HG03469 (cell line): ENCODE measurements around the gene DBI.
"Not testable (repeated sequence)": the region's sequence is repeated elsewhere in the genome, so short reads cannot be mapped to it uniquely, and the experiment has no call there.

Experiments
- ATAC-seq: cut with Tn5 transposase; IDR thresholded peaks from one replicate; pipeline ENCODE4 v1.9.1; 2021; ENCODE audit warnings: mild to moderate bottlenecking, moderate library complexity, moderate number of reproducible peaks; ENCODE audit not compliant: unreplicated experiment

The DBI gene

GRCh38 chr2:119393971-119394748 is 27.4 kb downstream of the DBI start:
- ATAC-seq, result no peak

- ATAC-seq, result no peak
These were observed 30.4 kb downstream of the DBI start for GRCh38 chr2:119397196-119397595.

- ATAC-seq, result no peak
These were observed 35.3 kb downstream of the DBI start for GRCh38 chr2:119402106-119402505.

DNA sequence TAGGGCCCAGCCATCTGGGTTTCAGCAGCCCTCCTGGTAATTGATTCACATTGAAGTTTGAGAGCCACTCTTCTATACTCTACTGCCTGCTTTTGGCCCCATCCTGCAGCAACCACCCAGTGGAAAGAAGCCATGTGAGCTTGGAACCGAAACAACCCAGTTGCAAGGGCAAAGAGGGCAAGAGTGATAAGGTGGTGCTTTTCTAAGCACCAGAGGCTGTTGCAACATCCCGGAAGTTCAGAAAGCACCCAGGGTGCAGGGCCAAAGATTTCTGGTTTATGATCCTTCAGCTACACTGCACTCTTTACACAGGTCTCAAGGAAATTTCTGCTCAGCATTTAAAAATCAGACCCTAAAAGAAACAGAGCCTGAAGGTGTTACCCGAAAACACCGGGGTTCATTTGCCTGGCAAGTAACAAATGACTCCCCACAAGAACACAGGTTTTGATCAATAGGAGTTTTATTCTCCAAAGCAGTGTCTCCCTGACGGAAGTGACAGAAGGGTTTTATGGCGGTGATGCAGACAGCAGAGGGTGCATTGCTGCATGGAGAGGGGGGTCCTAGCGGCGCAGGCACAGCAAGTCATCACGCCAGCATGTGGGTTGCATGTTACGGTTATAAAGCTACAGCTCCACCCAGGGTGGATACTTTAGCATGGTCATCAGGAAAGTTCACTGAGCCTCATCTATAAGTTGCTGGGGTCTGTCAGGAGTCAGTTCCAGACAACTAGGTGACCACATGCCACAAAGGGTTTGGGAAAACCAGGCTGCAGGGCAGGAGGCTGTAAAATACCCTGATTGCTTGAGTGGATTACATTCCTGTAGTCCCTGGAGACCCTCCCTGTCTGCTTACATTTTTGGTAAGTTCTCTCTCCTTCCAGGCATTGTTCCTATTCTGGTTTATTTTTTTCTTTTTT is 36.1 kb downstream of the DBI start:
- ATAC-seq, result no peak

DNA sequence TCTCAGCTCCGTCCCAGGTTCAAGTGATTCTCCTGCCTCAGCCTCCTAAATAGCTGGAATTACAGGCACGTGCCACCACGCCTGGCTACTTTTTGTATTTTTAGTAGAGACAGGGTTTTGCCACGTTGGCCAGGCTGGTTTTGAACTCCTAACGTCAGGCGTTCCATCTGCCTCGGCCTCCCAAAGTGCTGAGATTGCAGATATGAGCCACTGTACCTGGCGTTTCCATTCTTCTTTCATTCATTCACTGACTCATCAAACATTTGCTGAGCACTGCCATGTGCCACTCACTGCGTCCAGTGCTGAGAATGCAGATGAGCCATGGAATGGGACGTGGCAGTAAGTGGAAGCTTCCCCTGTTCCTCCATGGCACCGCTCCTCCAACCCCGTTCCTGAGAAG is 36.8 kb downstream of the DBI start:
- not testable (repeated sequence) for ATAC-seq

DNA sequence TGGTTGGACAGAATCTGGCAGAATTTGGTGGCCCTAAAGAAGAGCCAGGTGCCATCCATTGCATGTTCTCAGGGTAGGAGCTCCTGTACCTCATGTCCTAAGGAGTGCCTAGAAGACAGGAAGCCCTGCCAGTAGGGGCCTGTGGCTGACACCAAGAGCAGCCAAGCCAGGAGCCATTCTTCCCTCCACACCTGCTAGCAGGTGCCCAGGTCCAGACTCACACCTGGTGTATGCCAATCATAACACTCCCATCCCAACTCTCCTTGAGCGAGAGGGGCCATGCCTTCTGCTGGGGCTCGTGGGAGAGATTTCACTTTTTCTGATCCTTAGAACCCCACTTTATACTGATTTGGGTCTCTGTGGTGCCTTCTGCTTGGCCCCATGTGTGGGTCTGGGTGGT is 38.4 kb downstream of the DBI start:
- ATAC-seq, result no peak

DNA sequence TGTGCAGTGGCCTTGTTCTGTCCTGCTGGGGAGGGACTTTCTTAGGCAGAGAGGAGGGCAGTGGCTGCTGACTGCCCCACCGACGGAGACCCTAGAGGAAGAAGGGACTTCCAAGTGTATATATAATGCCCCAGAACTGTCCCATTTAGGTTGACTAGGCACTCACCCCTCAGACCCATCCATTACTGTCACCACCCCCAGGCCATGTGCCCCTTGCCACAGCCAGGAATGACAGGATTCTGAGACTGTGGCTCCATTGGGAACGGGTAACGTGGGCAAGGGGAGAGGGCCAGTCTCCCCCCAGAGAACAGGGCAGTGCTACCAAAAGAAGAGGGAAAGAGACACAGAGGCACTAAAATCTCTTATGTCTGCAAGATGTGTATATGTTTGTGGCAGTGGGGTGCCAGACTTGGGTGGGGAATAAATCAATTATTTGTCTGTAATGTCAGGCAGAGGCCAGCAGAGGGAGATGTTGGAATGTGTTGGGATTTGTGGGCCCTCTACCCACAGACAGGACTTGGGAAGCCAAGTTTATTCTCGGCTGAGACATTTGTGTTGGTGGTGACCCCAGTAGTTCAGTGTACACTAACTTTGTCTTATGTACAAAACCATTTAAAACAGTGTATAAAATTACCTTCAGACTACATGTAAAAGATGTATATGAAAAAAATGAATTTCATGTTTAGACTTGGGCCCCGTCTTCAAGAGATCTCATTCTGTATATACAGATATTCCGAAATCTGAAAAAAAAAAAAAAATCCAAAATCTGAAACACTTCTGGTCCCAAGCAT is 40.8 kb downstream of the DBI start:
- no peak for ATAC-seq

DNA sequence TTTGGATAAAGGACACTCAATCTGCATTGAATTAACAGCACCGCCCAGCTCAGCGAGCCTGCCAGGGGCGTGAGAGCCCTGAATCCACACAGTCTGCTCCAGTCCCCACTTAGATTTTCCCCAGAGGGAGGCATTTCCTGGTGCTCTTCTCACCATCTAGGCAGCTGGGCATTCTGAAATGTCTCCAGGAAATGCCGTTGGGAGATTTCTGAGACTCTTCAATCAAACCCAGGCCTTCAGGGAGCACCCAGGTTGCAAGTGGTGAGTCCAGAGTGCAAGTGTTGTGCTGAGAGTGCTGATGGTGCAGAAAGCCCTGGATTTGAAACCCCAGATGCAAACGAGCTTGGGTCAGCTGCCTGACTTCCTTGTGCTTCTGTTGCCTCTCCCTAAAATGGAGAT is 41.4 kb downstream of the DBI start:
- no peak for ATAC-seq

GRCh38 chr2:119409506-119409905 is 42.7 kb downstream of the DBI start:
- no peak for ATAC-seq

GRCh38 chr2:119414894-119415293 is 48.1 kb downstream of the DBI start:
- ATAC-seq, result no peak

- no peak for ATAC-seq
These were observed 48.9 kb downstream of the DBI start for GRCh38 chr2:119415630-119416029.

DNA sequence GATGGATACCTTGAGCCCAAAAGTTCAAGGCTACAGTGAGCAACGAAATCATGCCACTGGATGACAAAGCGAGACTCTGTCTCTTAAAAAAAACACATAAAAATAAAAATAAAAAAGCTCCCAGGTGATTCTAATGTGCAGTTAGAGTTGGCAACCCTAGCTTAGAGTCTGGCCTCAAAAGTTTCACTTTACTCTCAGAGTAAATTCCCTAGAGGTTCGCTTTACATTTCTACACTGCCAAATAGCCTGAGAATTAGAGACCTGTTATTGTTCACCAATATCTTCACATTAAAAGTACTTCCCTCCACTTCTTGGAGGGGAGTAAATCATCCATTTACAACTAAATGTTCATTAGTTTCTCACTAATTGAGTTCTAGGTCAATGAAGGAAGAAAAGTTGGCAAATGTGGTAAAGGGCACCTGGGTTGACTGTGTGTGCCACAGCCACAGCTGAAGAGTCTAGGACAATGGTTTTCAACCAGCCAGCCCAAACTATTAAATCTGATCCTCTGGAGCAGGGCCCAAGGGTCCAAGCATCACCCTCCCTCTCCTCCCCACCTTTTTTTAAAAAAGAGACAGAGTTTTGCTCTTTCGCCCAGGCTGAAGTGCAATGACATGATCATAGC is 49.6 kb downstream of the DBI start:
- peak; percentile 68 for ATAC-seq

DNA sequence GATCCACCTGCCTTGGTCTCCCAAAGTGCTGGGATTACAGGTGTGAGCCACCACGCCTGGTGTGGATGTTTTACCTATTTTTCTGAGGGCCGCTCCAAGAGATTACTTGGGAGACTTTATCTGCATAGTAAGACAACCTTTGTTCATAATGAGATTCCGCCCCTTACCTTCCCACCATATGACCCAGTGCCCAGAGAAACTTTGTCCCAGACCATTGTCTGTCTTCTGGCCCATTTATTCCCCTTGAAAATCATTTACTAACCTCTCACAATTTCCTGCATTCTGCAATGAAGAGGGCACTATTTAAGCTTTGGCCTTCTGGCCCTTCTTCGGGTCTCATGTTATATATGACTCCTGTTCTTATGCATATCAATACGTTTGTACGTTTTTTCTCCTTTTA is 51.1 kb downstream of the DBI start:
- no peak for ATAC-seq

GRCh38 chr2:119419065-119419464 is 52.3 kb downstream of the DBI start:
- no peak for ATAC-seq

DNA sequence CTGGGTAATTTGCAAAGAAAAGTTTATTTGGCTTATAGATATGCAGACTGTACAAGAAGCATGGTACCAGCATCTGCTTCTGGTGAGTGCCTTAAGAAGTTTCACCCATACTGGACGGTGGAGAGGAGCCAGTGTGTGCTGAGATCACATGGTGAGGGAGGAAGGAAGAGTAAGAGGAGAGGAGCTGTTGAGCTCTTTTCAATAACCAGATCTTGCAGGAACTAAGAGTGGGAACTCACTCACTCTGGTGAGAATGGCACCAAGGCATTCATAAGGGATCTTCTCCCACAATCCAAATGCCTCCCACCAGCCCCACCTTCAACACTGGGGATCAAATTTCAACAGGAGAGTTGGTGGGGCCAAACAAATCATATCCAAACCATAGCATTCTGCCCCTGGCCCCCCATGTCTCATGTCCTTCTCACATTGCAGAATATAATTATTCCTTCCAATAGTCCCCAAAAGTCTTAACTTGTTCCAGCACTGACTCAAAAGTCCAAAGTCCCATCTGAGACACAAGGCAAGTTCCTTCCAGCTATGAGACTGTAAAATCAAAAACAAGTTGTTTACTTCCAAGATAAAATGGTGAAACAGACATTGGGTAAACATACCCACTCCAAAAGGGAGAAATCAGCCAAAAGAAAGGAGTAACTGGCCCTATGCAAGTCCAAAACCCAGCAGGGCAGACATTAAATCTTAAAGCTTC is 53.2 kb downstream of the DBI start:
- no peak for ATAC-seq

- no peak for ATAC-seq
These were observed 54.5 kb downstream of the DBI start for GRCh38 chr2:119421304-119421703.

GRCh38 chr2:119421741-119422140 is 55.0 kb downstream of the DBI start:
- no peak for ATAC-seq
